NT2/D1 (cell line): ENCODE measurements around the gene LSAMP.

Experiments used
- DNase-seq: peaks from one replicate; pipeline ENCODE4 v3.0.0-alpha.2; 2011; ENCODE audit warnings: low read depth, low spot score
- H3K27me3 ChIP-seq: 2 replicates; pipeline ENCODE4 v1.6.0; 2011; ENCODE audit warnings: mild to moderate bottlenecking; ENCODE audit not compliant: insufficient read length, insufficient read depth
- H3K36me3 ChIP-seq: 2 replicates; pipeline ENCODE4 v1.6.1; 2011; ENCODE audit warnings: mild to moderate bottlenecking, low read length, mixed read lengths; ENCODE audit not compliant: insufficient read depth, insufficient read length
- H3K4me1 ChIP-seq: 2 replicates; pipeline ENCODE4 v1.5.1; 2011; ENCODE audit not compliant: insufficient read depth, insufficient read length
- H3K4me3 ChIP-seq: 2 replicates; pipeline ENCODE4 v1.5.1; 2011; ENCODE audit warnings: low read depth; ENCODE audit not compliant: insufficient read length
- H3K9ac ChIP-seq: 2 replicates; pipeline ENCODE4 v1.6.0; 2011; ENCODE audit warnings: low read depth; ENCODE audit not compliant: insufficient read length
- H3K9me3 ChIP-seq: 2 replicates; pipeline ENCODE4 v1.5.1; 2011; ENCODE audit warnings: mild to moderate bottlenecking, low read length; ENCODE audit not compliant: insufficient read depth
- SUZ12 ChIP-seq: IDR thresholded peaks from 2 replicates; pipeline ENCODE4 v1.6.1; 2011; ENCODE audit not compliant: insufficient read length, insufficient read depth; ENCODE audit errors: extremely low read depth
- YY1 ChIP-seq: IDR thresholded peaks from 2 replicates; pipeline ENCODE4 v1.6.1; 2011; ENCODE audit not compliant: insufficient read length, insufficient read depth
- ZNF274 ChIP-seq: IDR thresholded peaks from 2 replicates; pipeline ENCODE4 v1.6.1; 2011; ENCODE audit warnings: mild to moderate bottlenecking, low read depth, low read length

Gene LSAMP

GRCh38 chr3:115980709-115981108 lies 464.6 kb downstream of the LSAMP start:
- Histone ChIP-seq H3K4me1 (no peaks in the 10 kb centered on the region), H3K9ac (no peak overlapping the region), H3K4me3 (no peak overlapping the region), H3K36me3 (no peaks in the 10 kb centered on the region), H3K27me3 (no peaks in the 10 kb centered on the region), H3K9me3 (no peaks in the 10 kb centered on the region)
- TF ChIP-seq YY1: no peak
- no peak for TF ChIP-seq ZNF274
- TF ChIP-seq SUZ12: no peak
- no peak for DNase-seq

DNA sequence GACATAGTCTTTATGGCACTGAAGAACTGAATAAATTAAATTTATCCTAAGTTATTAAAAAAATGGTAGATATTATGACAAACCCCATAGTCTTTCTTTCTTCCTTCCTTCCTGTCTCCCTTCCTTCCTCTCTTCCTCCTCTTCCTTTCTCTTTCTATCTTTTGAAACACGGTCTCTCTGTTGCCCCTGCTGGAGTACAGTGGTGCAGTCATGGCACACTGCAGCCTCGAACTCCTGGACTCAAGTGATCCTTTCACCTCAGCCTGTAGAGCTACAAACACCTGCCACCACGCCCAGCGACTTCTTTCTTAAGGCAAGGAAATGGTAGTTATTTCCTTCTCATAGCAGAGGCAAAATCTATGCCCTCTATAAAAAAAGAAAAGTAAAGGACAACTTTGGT lies 467.4 kb downstream of the LSAMP start:
- Histone ChIP-seq H3K4me1 (no peaks in the 10 kb centered on the region), H3K27me3 (no peaks in the 10 kb centered on the region), H3K9ac (no peak overlapping the region), H3K9me3 (no peaks in the 10 kb centered on the region), H3K4me3 (no peak overlapping the region), H3K36me3 (no peaks in the 10 kb centered on the region)
- DNase-seq: no peak
- no peak for TF ChIP-seq SUZ12
- TF ChIP-seq YY1: no peak
- no peak for TF ChIP-seq ZNF274

DNA sequence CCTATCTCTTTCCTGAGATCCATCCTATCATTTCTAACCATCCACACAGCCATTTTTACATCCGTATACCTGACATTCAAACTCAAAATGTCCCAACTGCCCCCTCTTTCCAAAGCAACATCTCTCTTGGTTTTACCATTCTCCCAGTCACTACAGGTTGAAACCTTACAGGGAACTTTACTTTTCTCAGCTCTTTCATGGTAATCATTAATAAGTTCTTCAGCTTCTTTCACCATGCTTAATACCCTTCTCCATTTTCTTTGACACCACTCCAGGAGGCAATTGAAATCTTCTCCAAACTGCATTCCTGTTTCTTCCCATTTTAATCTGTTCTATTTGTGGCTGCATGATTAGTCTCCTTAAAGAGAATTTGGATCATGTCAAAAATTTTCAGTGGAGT lies 469.5 kb downstream of the LSAMP start:
- no peaks in the 10 kb centered on the region for H3K36me3 ChIP-seq
- H3K9me3 ChIP-seq: no peaks in the 10 kb centered on the region
- H3K27me3 ChIP-seq: no peaks in the 10 kb centered on the region
- H3K9ac ChIP-seq: no peak overlapping the region
- no peak for TF ChIP-seq ZNF274
- no peak for TF ChIP-seq SUZ12
- no peak for TF ChIP-seq YY1
- H3K4me1 ChIP-seq: no peaks in the 10 kb centered on the region
- no peak for DNase-seq
- no peak overlapping the region for H3K4me3 ChIP-seq

- no peaks in the 10 kb centered on the region for H3K27me3 ChIP-seq
- H3K9me3 ChIP-seq: no peaks in the 10 kb centered on the region
- no peak for DNase-seq
- no peak overlapping the region for H3K9ac ChIP-seq
- TF ChIP-seq YY1 (no peak), ZNF274 (no peak), SUZ12 (no peak)
- no peak overlapping the region for H3K4me3 ChIP-seq
- no peaks in the 10 kb centered on the region for H3K36me3 ChIP-seq
- H3K4me1 ChIP-seq: no peaks in the 10 kb centered on the region
These were observed 469.9 kb downstream of the LSAMP start for GRCh38 chr3:115975353-115975752.

- DNase-seq: no peak
- Histone ChIP-seq H3K9me3 (no peaks in the 10 kb centered on the region), H3K4me1 (no peaks in the 10 kb centered on the region), H3K9ac (no peak overlapping the region), H3K4me3 (no peak overlapping the region), H3K27me3 (no peaks in the 10 kb centered on the region), H3K36me3 (no peaks in the 10 kb centered on the region)
- TF ChIP-seq ZNF274 (no peak), YY1 (no peak), SUZ12 (no peak)
These were observed 470.3 kb downstream of the LSAMP start for GRCh38 chr3:115974940-115975339.

GRCh38 chr3:115968871-115969270 lies 476.4 kb downstream of the LSAMP start:
- Histone ChIP-seq H3K4me3 (no peak overlapping the region), H3K36me3 (no peaks in the 10 kb centered on the region), H3K27me3 (no peaks in the 10 kb centered on the region), H3K4me1 (no peaks in the 10 kb centered on the region), H3K9ac (no peak overlapping the region), H3K9me3 (no peaks in the 10 kb centered on the region)
- no peak for TF ChIP-seq ZNF274
- no peak for DNase-seq

GRCh38 chr3:115961380-115961779 lies 483.9 kb downstream of the LSAMP start:
- H3K9me3 ChIP-seq: no peaks in the 10 kb centered on the region
- no peak overlapping the region for H3K9ac ChIP-seq
- DNase-seq: no peak
- no peaks in the 10 kb centered on the region for H3K4me1 ChIP-seq
- no peaks in the 10 kb centered on the region for H3K27me3 ChIP-seq
- TF ChIP-seq YY1 (no peak), ZNF274 (no peak)
- H3K36me3 ChIP-seq: no peaks in the 10 kb centered on the region
- H3K4me3 ChIP-seq: no peak overlapping the region

DNA sequence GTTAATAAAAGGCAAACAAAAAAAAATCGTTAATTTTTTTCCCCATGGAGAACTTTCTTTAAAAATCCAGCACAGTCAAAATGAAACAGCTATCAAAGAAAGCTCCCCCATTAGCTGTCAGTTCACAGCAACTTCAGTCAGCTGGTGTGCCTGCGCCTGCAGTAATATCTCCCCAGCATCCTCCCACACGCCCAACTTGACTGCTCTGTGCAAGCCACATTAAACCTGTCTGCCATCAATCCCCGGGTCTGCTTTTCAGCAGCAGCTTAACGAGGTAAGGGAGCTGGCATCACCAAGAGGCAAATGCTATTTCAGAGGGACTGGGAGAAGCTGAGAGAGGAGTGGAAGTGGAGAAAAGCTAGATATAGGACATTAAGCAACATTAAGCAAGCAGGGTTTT lies 484.5 kb downstream of the LSAMP start:
- no peaks in the 10 kb centered on the region for H3K27me3 ChIP-seq
- no peak overlapping the region for H3K9ac ChIP-seq
- no peaks in the 10 kb centered on the region for H3K4me1 ChIP-seq
- TF ChIP-seq ZNF274 (no peak), SUZ12 (no peak), YY1 (no peak)
- no peaks in the 10 kb centered on the region for H3K36me3 ChIP-seq
- H3K9me3 ChIP-seq: no peaks in the 10 kb centered on the region
- H3K4me3 ChIP-seq: no peak overlapping the region
- no peak for DNase-seq
